H9 (cell line): ENCODE data around the gene POU3F3. TPM values are rescaled to one million over a fixed set of nuclear protein-coding genes. Genes with fewer than 3 reads are reported as not detected.

ENCODE experiments used
- DNase-seq: peaks from one replicate; pipeline ENCODE4 v3.0.0-alpha.2; 2017
- H2AFZ ChIP-seq: one replicate; pipeline ENCODE4 v1.6.1; 2013; ENCODE audit warnings: mild to moderate bottlenecking, low read length, control low read depth, moderate library complexity
- H2AK5ac ChIP-seq: 2 replicates; pipeline ENCODE4 v1.6.1; 2013; ENCODE audit warnings: low read length, control low read depth, mixed read lengths; ENCODE audit not compliant: insufficient read length
- H2BK120ac ChIP-seq: one replicate; pipeline ENCODE4 v1.6.1; 2013; ENCODE audit warnings: low read depth, mild to moderate bottlenecking, low read length, control low read depth, inconsistent platforms; ENCODE audit not compliant: poor library complexity, severe bottlenecking
- H2BK12ac ChIP-seq: 2 replicates; pipeline ENCODE4 v1.6.1; 2013; ENCODE audit warnings: low read length, control low read depth, mixed read lengths, low read depth; ENCODE audit not compliant: insufficient read length
- H2BK15ac ChIP-seq: 2 replicates; pipeline ENCODE4 v1.6.1; 2013; ENCODE audit warnings: low read depth, low read length, control low read depth
- H2BK20ac ChIP-seq: one replicate; pipeline ENCODE4 v1.6.1; 2013; ENCODE audit warnings: low read depth, mild to moderate bottlenecking, low read length, control low read depth, inconsistent platforms; ENCODE audit not compliant: poor library complexity, severe bottlenecking
- H2BK5ac ChIP-seq: 2 replicates; pipeline ENCODE4 v1.6.1; 2013; ENCODE audit warnings: low read length, control low read depth, mixed read lengths; ENCODE audit not compliant: insufficient read length
- H3K14ac ChIP-seq: 2 replicates; pipeline ENCODE4 v1.6.1; 2013; ENCODE audit warnings: low read length, control low read depth; ENCODE audit not compliant: insufficient read depth
- H3K18ac ChIP-seq: 2 replicates; pipeline ENCODE4 v1.6.1; 2013; ENCODE audit warnings: low read depth, mild to moderate bottlenecking, mixed read lengths, low read length, control low read depth; ENCODE audit not compliant: insufficient read length
- H3K23ac ChIP-seq: 2 replicates; pipeline ENCODE4 v1.6.1; 2013; ENCODE audit warnings: low read length, control low read depth, mixed read lengths, low read depth; ENCODE audit not compliant: insufficient read length
- H3K23me2 ChIP-seq: 2 replicates; pipeline ENCODE4 v1.6.1; 2013; ENCODE audit warnings: low read depth, mild to moderate bottlenecking, mixed read lengths, low read length, control low read depth; ENCODE audit not compliant: insufficient read length, poor library complexity, severe bottlenecking
- H3K27ac ChIP-seq: 2 replicates; pipeline ENCODE4 v1.5.1; 2013; ENCODE audit warnings: low read length, control low read depth, mixed read lengths, low read depth; ENCODE audit not compliant: insufficient read length
- H3K27me3 ChIP-seq: 2 replicates; pipeline ENCODE4 v1.6.1; 2013; ENCODE audit warnings: low read length, control low read depth, inconsistent platforms; ENCODE audit not compliant: insufficient read depth
- H3K4ac ChIP-seq: 2 replicates; pipeline ENCODE4 v1.6.1; 2013; ENCODE audit warnings: low read depth, mild to moderate bottlenecking, control low read depth, inconsistent platforms, low read length, moderate library complexity
- H3K4me1 ChIP-seq: 2 replicates; pipeline ENCODE4 v1.6.1; 2013; ENCODE audit warnings: low read length, control low read depth, inconsistent platforms; ENCODE audit not compliant: insufficient read depth
- H3K4me2 ChIP-seq: 2 replicates; pipeline ENCODE4 v1.6.1; 2013; ENCODE audit warnings: low read length, control low read depth, mixed read lengths; ENCODE audit not compliant: insufficient read length, insufficient read depth
- H3K56ac ChIP-seq: 2 replicates; pipeline ENCODE4 v1.6.1; 2013; ENCODE audit warnings: low read depth, mild to moderate bottlenecking, mixed read lengths, low read length, control low read depth; ENCODE audit not compliant: insufficient read length
- H3K79me1 ChIP-seq: 2 replicates; pipeline ENCODE4 v1.6.1; 2013; ENCODE audit warnings: low read depth, mild to moderate bottlenecking, moderate library complexity, low read length, control low read depth, inconsistent platforms; ENCODE audit not compliant: insufficient read depth, poor library complexity, severe bottlenecking
- H3K79me2 ChIP-seq: 2 replicates; pipeline ENCODE4 v1.6.1; 2013; ENCODE audit warnings: low read length, control low read depth, inconsistent platforms; ENCODE audit not compliant: insufficient read depth
- H3K9ac ChIP-seq: 2 replicates; pipeline ENCODE4 v1.6.1; 2013; ENCODE audit warnings: low read length, control low read depth, mixed read lengths; ENCODE audit not compliant: insufficient read length; ENCODE audit errors: extremely low read depth
- H3K9me3 ChIP-seq: one replicate; pipeline ENCODE4 v1.6.1; 2013; ENCODE audit warnings: low read depth, low read length, inconsistent platforms; ENCODE audit not compliant: control insufficient read depth
- H3T11ph ChIP-seq: one replicate; pipeline ENCODE4 v1.6.1; 2013; ENCODE audit warnings: mild to moderate bottlenecking, low read length, control low read depth, inconsistent platforms
- H4K20me1 ChIP-seq: one replicate; pipeline ENCODE4 v1.6.1; 2013; ENCODE audit not compliant: control insufficient read depth, insufficient read length, insufficient read depth
- H4K5ac ChIP-seq: 2 replicates; pipeline ENCODE4 v1.6.1; 2013; ENCODE audit warnings: low read depth, mild to moderate bottlenecking, mixed read lengths, low read length, control low read depth; ENCODE audit not compliant: insufficient read length
- H4K8ac ChIP-seq: replicated peaks from 2 replicates; pipeline ENCODE4 v1.6.1; 2013; ENCODE audit warnings: low read length, control low read depth, mixed read lengths, low read depth; ENCODE audit not compliant: insufficient read length
- H4K91ac ChIP-seq: 2 replicates; pipeline ENCODE4 v1.6.1; 2013; ENCODE audit warnings: low read depth, mild to moderate bottlenecking, moderate library complexity, mixed read lengths, low read length, control low read depth; ENCODE audit not compliant: insufficient read length
- H3K27ac Mint-ChIP-seq, 3 experiments: 2 replicates in 2 of 3; 3 replicates in 1 of 3; pipeline ENCODE4 v1.8.0; 2020 to 2021; ENCODE audit warnings: mixed read lengths in 3 of 3, mild to moderate bottlenecking in 1 of 3, moderate library complexity in 1 of 3
- H3K27me3 Mint-ChIP-seq: 2 replicates; pipeline ENCODE4 v1.8.0; 2021; ENCODE audit warnings: low read depth, mild to moderate bottlenecking, moderate library complexity, mixed read lengths
- H3K36me3 Mint-ChIP-seq, 3 experiments: 2 replicates in 2 of 3; 3 replicates in 1 of 3; pipeline ENCODE4 v1.8.0; 2020 to 2021; ENCODE audit warnings: low read depth in 3 of 3, mixed read lengths in 3 of 3; ENCODE audit not compliant: insufficient read depth in 1 of 3
- H3K4me1 Mint-ChIP-seq, 2 experiments: 2 replicates each; pipeline ENCODE4 v1.8.0; 2020; ENCODE audit warnings: mixed read lengths in 2 of 2
- H3K4me3 Mint-ChIP-seq, 2 experiments: 2 replicates in 1 of 2; 3 replicates in 1 of 2; pipeline ENCODE4 v1.8.0; 2020 to 2021; ENCODE audit warnings: mild to moderate bottlenecking in 2 of 2, mixed read lengths in 2 of 2, moderate library complexity in 1 of 2
- H3K9me3 Mint-ChIP-seq, 2 experiments: 2 replicates in 1 of 2; 3 replicates in 1 of 2; pipeline ENCODE4 v1.8.0; 2020; ENCODE audit warnings: mild to moderate bottlenecking in 2 of 2, mixed read lengths in 2 of 2, moderate library complexity in 1 of 2
- CTCF ChIP-seq: fragments of 200-600 bp; sonication (generic); conservative IDR thresholded peaks from 3 replicates; pipeline ENCODE4 v1.8.0; 2021; ENCODE audit warnings: antibody characterized with exemption, mild to moderate bottlenecking
- WGBS: extraction: QIAGEN DNeasy Blood & Tissue Kit; methylation state at CpG from one replicate; pipeline ENCODE4 v1.1.7; 2013; ENCODE audit warnings: missing lambda C conversion rate, low lambda C conversion rate, mixed read lengths; ENCODE audit not compliant: insufficient read length; ENCODE audit errors: extremely low coverage; 5-methylcytosine and 5-hydroxymethylcytosine counted together
- total RNA-seq: library from RNA; stranded (reverse); gene quantifications from 2 replicates; pipeline ENCODE4 v1.2.1, GENCODE V29; 2021

Gene POU3F3
- total RNA-seq, 1 experiment from 2014 or later: not detected

- H3K9ac ChIP-seq: no peak overlapping the region
- H2AFZ ChIP-seq: no peak overlapping the region
- no peak overlapping the region for H4K8ac ChIP-seq
- TF ChIP-seq CTCF: no peak
- no peak overlapping the region for H3K4me3 Mint-ChIP-seq
- H3K18ac ChIP-seq: no peak overlapping the region
- H3K4ac ChIP-seq: no peak overlapping the region
- no peaks in the 10 kb centered on the region for H3K9me3 ChIP-seq
- no peaks in the 10 kb centered on the region for H3K36me3 Mint-ChIP-seq
- peaks cover 66% of the 10 kb centered on the region for H3K27me3 Mint-ChIP-seq
- no peak overlapping the region for H3K23ac ChIP-seq
- peaks cover 15% of the 10 kb centered on the region in 2 experiments for H3K4me1 Mint-ChIP-seq
- no peak overlapping the region for H2BK20ac ChIP-seq
- H3K56ac ChIP-seq: no peak overlapping the region
- H3K4me1 ChIP-seq: no peaks in the 10 kb centered on the region
- peaks cover 2% of the 10 kb centered on the region in 2 experiments; a peak in 2 of 5 replicates for H3K9me3 Mint-ChIP-seq
- no peak overlapping the region for H4K91ac ChIP-seq
- no peak overlapping the region for H3K14ac ChIP-seq
- H3K27me3 ChIP-seq: peaks cover 26% of the 10 kb centered on the region
- H2AK5ac ChIP-seq: no peak overlapping the region
- no peaks in the 10 kb centered on the region for H3K79me1 ChIP-seq
- H4K20me1 ChIP-seq: no peaks in the 10 kb centered on the region
- DNase-seq: no peak
- no peak overlapping the region for H2BK5ac ChIP-seq
- no peak overlapping the region for H2BK15ac ChIP-seq
- H3K27ac Mint-ChIP-seq: no peak overlapping the region
- H3T11ph ChIP-seq: no peak overlapping the region
- no peak overlapping the region for H4K5ac ChIP-seq
- H3K27ac ChIP-seq: no peak overlapping the region
- no peak overlapping the region for H2BK12ac ChIP-seq
- peaks cover 24% of the 10 kb centered on the region for H3K23me2 ChIP-seq
- no peak overlapping the region for H2BK120ac ChIP-seq
- WGBS: no CpG with 5 or more reads among the region's 1 CpG
- no peak overlapping the region for H3K4me2 ChIP-seq
- H3K79me2 ChIP-seq: no peaks in the 10 kb centered on the region
Measured at GRCh38 chr2:104840156-104840555, 13.8 kb upstream of the POU3F3 start.
